Naive thymus-derived CD4-positive, alpha-beta T cell (primary cell): ENCODE results near the gene BTN1A1. TPM values are rescaled to one million over a fixed set of nuclear protein-coding genes. Genes with fewer than 3 reads are reported as not detected.

ENCODE experiments used
- ATAC-seq: fragments of 150-1000 bp; cut with Tn5 transposase; 2 replicates; pipeline ENCODE4 v1.10.0; 2021; ENCODE audit warnings: mild to moderate bottlenecking, moderate library complexity
- CTCF ChIA-PET: fragments of 350-600 bp; sonication (Branson Sonifier 250); formaldehyde crosslinking; loops from one replicate; lab custom pipeline; 2021; ENCODE audit warnings: antibody characterized with exemption; lab: Charles Lee
- POLR2A ChIA-PET: fragments of 350-600 bp; sonication (Branson Sonifier 250); formaldehyde crosslinking; loops from one replicate; lab custom pipeline; 2021; ENCODE audit warnings: antibody characterized with exemption, inconsistent platforms; lab: Charles Lee
- DNase-seq, 9 donors: peaks; one replicate each; pipeline versions ENCODE4 v3.0.0 to v3.0.0-alpha.2; 2020 to 2022; ENCODE audit warnings: mixed read lengths in 1 of 9
- H3K27ac ChIP-seq: one replicate; pipeline ENCODE4 v1.7.0; 2013; ENCODE audit warnings: mild to moderate bottlenecking, low read depth, low read length, moderate library complexity
- H3K27me3 ChIP-seq, 2 donors: one replicate each; pipeline ENCODE4 v1.7.0; 2013; ENCODE audit warnings: low read length in 2 of 2, mild to moderate bottlenecking in 2 of 2, moderate library complexity in 2 of 2; ENCODE audit not compliant: control insufficient read depth in 2 of 2, insufficient read depth in 2 of 2
- H3K36me3 ChIP-seq, 3 experiments: 1 replicate in 2 of 3; 2 replicates in 1 of 3; pipeline ENCODE4 v1.7.0; 2013; ENCODE audit warnings: low read length in 3 of 3, mild to moderate bottlenecking in 3 of 3, moderate library complexity in 1 of 3; ENCODE audit not compliant: insufficient read depth in 3 of 3, control insufficient read depth in 2 of 3
- H3K4me1 ChIP-seq, 2 donors: one replicate each; pipeline ENCODE4 v1.7.0; 2013; ENCODE audit warnings: low read length in 2 of 2, mild to moderate bottlenecking in 2 of 2, moderate library complexity in 1 of 2; ENCODE audit not compliant: control insufficient read depth in 2 of 2, insufficient read depth in 2 of 2
- H3K4me3 ChIP-seq: 2 replicates; pipeline ENCODE4 v1.7.0; 2013; ENCODE audit warnings: mild to moderate bottlenecking, low read length
- H3K9me3 ChIP-seq, 3 experiments: 1 replicate in 2 of 3; 2 replicates in 1 of 3; pipeline ENCODE4 v1.7.0; 2013; ENCODE audit warnings: low read length in 3 of 3; ENCODE audit not compliant: control insufficient read depth in 2 of 3
- H3K27ac Mint-ChIP-seq, 9 donors: one replicate each; pipeline ENCODE4 v1.8.0; 2020 to 2022; ENCODE audit warnings: mixed read lengths in 9 of 9, mild to moderate bottlenecking in 8 of 9, moderate library complexity in 5 of 9, inconsistent platforms in 2 of 9
- H3K27me3 Mint-ChIP-seq, 5 donors: one replicate each; pipeline ENCODE4 v1.8.0; 2021 to 2022; ENCODE audit warnings: mixed read lengths in 5 of 5, mild to moderate bottlenecking in 1 of 5
- H3K36me3 Mint-ChIP-seq, 5 donors: one replicate each; pipeline ENCODE4 v1.8.0; 2020 to 2022; ENCODE audit warnings: mixed read lengths in 5 of 5, mild to moderate bottlenecking in 3 of 5, inconsistent platforms in 1 of 5
- H3K4me1 Mint-ChIP-seq, 7 donors: one replicate each; pipeline ENCODE4 v1.8.0; 2020 to 2022; ENCODE audit warnings: mixed read lengths in 7 of 7, mild to moderate bottlenecking in 3 of 7, inconsistent platforms in 1 of 7
- H3K4me3 Mint-ChIP-seq, 10 donors: one replicate each; pipeline ENCODE4 v1.8.0; 2020 to 2022; ENCODE audit warnings: mild to moderate bottlenecking in 10 of 10, mixed read lengths in 10 of 10, moderate library complexity in 6 of 10, inconsistent platforms in 2 of 10
- H3K9me3 Mint-ChIP-seq, 11 donors: one replicate each; pipeline ENCODE4 v1.8.0; 2020 to 2022; ENCODE audit warnings: mixed read lengths in 11 of 11, mild to moderate bottlenecking in 4 of 11, inconsistent platforms in 1 of 11, moderate library complexity in 1 of 11
- intact Hi-C, 2 donors: fragments of 100-400 bp; cut with micrococcal nuclease; formaldehyde crosslinking; loops; one replicate each; pipeline ENCODE4 v1.15.1; 2023
- polyA plus RNA-seq, 2 donors: library from polyadenylated mRNA; unstranded; fragments of 300-500 nt; fragmentation: Illumina TruSeq; gene quantifications; one replicate each; pipeline ENCODE4 v1.2.3, GENCODE V29; 2021
- total RNA-seq, 6 experiments: library from RNA in 5 of 6; stranded (reverse) in 5 of 6; gene quantifications; 1 replicate in 5 of 6; 2 replicates in 1 of 6; pipeline ENCODE4 v1.2.3 and lab custom pipeline; 2021 to 2026

The BTN1A1 gene
- total and polyA plus RNA-seq, 7 experiments from 2014 or later, result not detected

GRCh38 chr6:26533532-26533931 lies 33.4 kb downstream of the BTN1A1 start:
- peak overlapping the region; percentile 83 to 99 (median 96) for H3K4me3 Mint-ChIP-seq
- H3K27ac Mint-ChIP-seq, result peak overlapping the region; percentile 88 to 98 (median 97)
- Histone ChIP-seq H3K27me3 (no peaks in the 10 kb centered on the region), H3K4me3 (peak overlapping the region; percentile 93), H3K4me1 (peaks cover 14 to 23% of the 10 kb centered on the region in 2 donors), H3K27ac (peak overlapping the region; percentile 72), H3K36me3 (peaks cover 0 to 6% (median 0%) of the 10 kb centered on the region in 3 experiments), H3K9me3 (no peaks in the 10 kb centered on the region)
- peaks cover 0 to 9% (median 0%) of the 10 kb centered on the region in 5 donors for H3K27me3 Mint-ChIP-seq
- H3K4me1 Mint-ChIP-seq, result peaks cover 17 to 66% (median 46%) of the 10 kb centered on the region in 7 donors
- DNase-seq (no peak), ATAC-seq (no peak)
- peaks cover 0 to 26% (median 2%) of the 10 kb centered on the region in 11 donors for H3K9me3 Mint-ChIP-seq
- H3K36me3 Mint-ChIP-seq, result peaks cover 0 to 15% (median 0%) of the 10 kb centered on the region in 5 donors
- intact Hi-C loops, result loop anchor here in 1 of 2 donors (1.0 to 10.0 kb wide), 6 partner anchors 21 to 509 kb away; partner anchors contain the start of genes BTN2A1, BTN3A2 and BTN3A3
- CTCF ChIA-PET, result interaction anchor here (0.6 to 1.4 kb wide), 5 partner anchors 9 to 1153 kb away, joined by 3 to 7 read pairs (median 5); no protein-coding TSS in a partner anchor
- POLR2A ChIA-PET, result interaction anchor here (0.6 to 7.7 kb wide), 34 partner anchors 8 to 600 kb away, joined by 3 to 101 read pairs (median 5); a partner anchor contains a TSS

- Mint-ChIP-seq H3K4me3 (peak overlapping the region in 3 of 10 donors; percentile 11 to 66 (median 17)), H3K4me1 (peaks cover 25 to 71% (median 56%) of the 10 kb centered on the region in 7 donors), H3K27me3 (peaks cover 0 to 9% (median 0%) of the 10 kb centered on the region in 5 donors), H3K36me3 (peaks cover 0 to 15% (median 1%) of the 10 kb centered on the region in 5 donors), H3K9me3 (peaks cover 0 to 26% (median 2%) of the 10 kb centered on the region in 11 donors), H3K27ac (peak overlapping the region in 2 of 9 donors; percentile 14 to 81)
- POLR2A ChIA-PET, result interaction anchor here (0.6 to 7.7 kb wide), 8 partner anchors 11 to 312 kb away, joined by 3 to 101 read pairs (median 3); no protein-coding TSS in a partner anchor
- DNase-seq (no peak), ATAC-seq (no peak)
- CTCF ChIA-PET, result no interaction called here
- intact Hi-C loops, result loop anchor here in 1 of 2 donors (5.0 to 10.0 kb wide), 4 partner anchors 153 to 1337 kb away; partner anchors contain the start of gene BTN2A2
- H3K4me3 ChIP-seq, result no peak overlapping the region
- peaks cover 0 to 8% (median 0%) of the 10 kb centered on the region in 3 experiments for H3K36me3 ChIP-seq
- H3K27ac ChIP-seq, result no peak overlapping the region
- no peaks in the 10 kb centered on the region for H3K27me3 ChIP-seq
- H3K4me1 ChIP-seq, result peaks cover 20 to 31% of the 10 kb centered on the region in 2 donors
- no peaks in the 10 kb centered on the region for H3K9me3 ChIP-seq
Observed at GRCh38 chr6:26534681-26535465, 34.8 kb downstream of the BTN1A1 start.

GRCh38 chr6:26536571-26537159 lies 36.6 kb downstream of the BTN1A1 start:
- ATAC-seq (no peak), DNase-seq (peak in 6 of 9 donors; percentile 35 to 62 (median 42))
- no peaks in the 10 kb centered on the region for H3K9me3 ChIP-seq
- H3K4me1 Mint-ChIP-seq, result peaks cover 41 to 76% (median 64%) of the 10 kb centered on the region in 7 donors
- peaks cover 0 to 8% (median 0%) of the 10 kb centered on the region in 3 experiments for H3K36me3 ChIP-seq
- peaks cover 20 to 31% of the 10 kb centered on the region in 2 donors for H3K4me1 ChIP-seq
- peak overlapping the region; percentile 88 for H3K27ac ChIP-seq
- peak overlapping the region; percentile 76 for H3K4me3 ChIP-seq
- H3K27me3 ChIP-seq, result no peaks in the 10 kb centered on the region
- CTCF ChIA-PET, result interaction anchor here (0.7 to 1.1 kb wide), 3 partner anchors 16 to 35 kb away, joined by 4 to 6 read pairs (median 4); no protein-coding TSS in a partner anchor
- H3K9me3 Mint-ChIP-seq, result peaks cover 0 to 26% (median 0%) of the 10 kb centered on the region in 11 donors
- peaks cover 0 to 15% (median 6%) of the 10 kb centered on the region in 5 donors for H3K36me3 Mint-ChIP-seq
- H3K4me3 Mint-ChIP-seq, result peak overlapping the region; percentile 88 to 99 (median 94)
- intact Hi-C loops, result loop anchor here (1.0 to 10.0 kb wide), 14 partner anchors 15 to 1336 kb away; partner anchors contain the start of genes BTN2A1 (in 1 of the 2), BTN2A2 (in 1 of the 2), BTN3A1 (in 1 of the 2) and BTN3A3 (in 1 of the 2)
- peak overlapping the region; percentile 91 to 99 (median 98) for H3K27ac Mint-ChIP-seq
- POLR2A ChIA-PET, result interaction anchor here (0.6 to 7.7 kb wide), 35 partner anchors 8 to 1282 kb away, joined by 3 to 101 read pairs (median 7); partner anchors contain the start of genes BTN1A1, BTN2A1 and BTN3A3
- H3K27me3 Mint-ChIP-seq, result peaks cover 0 to 9% (median 0%) of the 10 kb centered on the region in 5 donors

- Histone ChIP-seq H3K4me3 (peak overlapping the region; percentile 76), H3K27ac (peak overlapping the region; percentile 88)
Observed at GRCh38 chr6:26537160-26537845, 37.2 kb downstream of the BTN1A1 start.

GRCh38 chr6:26537846-26538571 lies 37.9 kb downstream of the BTN1A1 start, which contains the start of gene HMGN4:
Gene HMGN4 (plus strand): TSS chr6:26538366. CDS start chr6:26545207, 6,841 bp downstream.
- Mint-ChIP-seq H3K4me1 (peaks cover 46 to 72% (median 60%) of the 10 kb centered on the region in 7 donors), H3K36me3 (peaks cover 0 to 13% (median 9%) of the 10 kb centered on the region in 5 donors), H3K9me3 (peaks cover 0 to 21% (median 0%) of the 10 kb centered on the region in 11 donors), H3K27ac (peak within 1 kb of the TSS; percentile 91 to 99 (median 98)), H3K4me3 (peak within 1 kb of the TSS; percentile 88 to 99 (median 94)), H3K27me3 (peaks cover 0 to 5% (median 0%) of the 10 kb centered on the region in 5 donors)
- peaks cover 0 to 14% (median 7%) of the 10 kb centered on the region in 3 experiments for H3K36me3 ChIP-seq
- CTCF ChIA-PET, result interaction anchor here (0.8 to 1.1 kb wide), 3 partner anchors 34 to 355 kb away, joined by 3 to 6 read pairs (median 4); a partner anchor contains a TSS
- DNase-seq, result peak; percentile 64 to 97 (median 95)
- H3K4me3 ChIP-seq, result peak within 1 kb of the TSS; percentile 76
- H3K27me3 ChIP-seq, result no peaks in the 10 kb centered on the region
- ATAC-seq, result peak; percentile 79
- POLR2A ChIA-PET, result interaction anchor here (0.6 to 7.7 kb wide), 52 partner anchors 9 to 1314 kb away, joined by 3 to 101 read pairs (median 6); a partner anchor contains a TSS
- peak within 1 kb of the TSS; percentile 88 for H3K27ac ChIP-seq
- intact Hi-C loops, result loop anchor here (1.0 to 10.0 kb wide), 17 partner anchors 15 to 1334 kb away; partner anchors contain the start of genes ABT1 (in 2 of the 2), BTN2A1 (in 1 of the 2), BTN2A2 (in 1 of the 2) and BTN3A1 (in 1 of the 2)
- H3K4me1 ChIP-seq, result peaks cover 20 to 23% of the 10 kb centered on the region in 2 donors
- H3K9me3 ChIP-seq, result no peaks in the 10 kb centered on the region

More at GRCh38 chr6:26537160-26537845, 37.2 kb downstream of the BTN1A1 start:
- H3K27ac Mint-ChIP-seq, result peak overlapping the region; percentile 91 to 99 (median 98)
- peaks cover 0 to 15% (median 6%) of the 10 kb centered on the region in 5 donors for H3K36me3 Mint-ChIP-seq
- peak; percentile 78 for ATAC-seq
- ChIA-PET POLR2A (interaction anchor here (0.6 to 7.7 kb wide), 51 partner anchors 8 to 1315 kb away, joined by 3 to 101 read pairs (median 6); partner anchors contain the start of genes BTN1A1 and BTN3A3), CTCF (interaction anchor here (1.0 to 1.1 kb wide), 3 partner anchors 16 to 354 kb away, joined by 4 to 6 read pairs (median 4); a partner anchor contains a TSS)
- DNase-seq, result peak; percentile 76 to 92 (median 90)
- peaks cover 20 to 27% of the 10 kb centered on the region in 2 donors for H3K4me1 ChIP-seq
- intact Hi-C loops, result loop anchor here (1.0 to 10.0 kb wide), 14 partner anchors 16 to 1335 kb away; partner anchors contain the start of genes BTN2A1 (in 1 of the 2), BTN2A2 (in 1 of the 2), BTN3A1 (in 1 of the 2) and BTN3A3 (in 1 of the 2)
- H3K9me3 Mint-ChIP-seq, result peaks cover 0 to 26% (median 0%) of the 10 kb centered on the region in 11 donors
- H3K4me1 Mint-ChIP-seq, result peaks cover 44 to 73% (median 62%) of the 10 kb centered on the region in 7 donors
- H3K27me3 ChIP-seq, result no peaks in the 10 kb centered on the region
- H3K4me3 Mint-ChIP-seq, result peak overlapping the region; percentile 88 to 99 (median 94)
- peaks cover 0 to 8% (median under 1%) of the 10 kb centered on the region in 3 experiments for H3K36me3 ChIP-seq
- H3K27me3 Mint-ChIP-seq, result peaks cover 0 to 9% (median 0%) of the 10 kb centered on the region in 5 donors
- H3K9me3 ChIP-seq, result no peaks in the 10 kb centered on the region
